Measurements from ENCODE around the gene CDO1.

The CDO1 gene

GRCh38 chr5:115778417-115778816 lies 38.0 kb downstream of the CDO1 start:
- no peak for DNase-seq

DNA sequence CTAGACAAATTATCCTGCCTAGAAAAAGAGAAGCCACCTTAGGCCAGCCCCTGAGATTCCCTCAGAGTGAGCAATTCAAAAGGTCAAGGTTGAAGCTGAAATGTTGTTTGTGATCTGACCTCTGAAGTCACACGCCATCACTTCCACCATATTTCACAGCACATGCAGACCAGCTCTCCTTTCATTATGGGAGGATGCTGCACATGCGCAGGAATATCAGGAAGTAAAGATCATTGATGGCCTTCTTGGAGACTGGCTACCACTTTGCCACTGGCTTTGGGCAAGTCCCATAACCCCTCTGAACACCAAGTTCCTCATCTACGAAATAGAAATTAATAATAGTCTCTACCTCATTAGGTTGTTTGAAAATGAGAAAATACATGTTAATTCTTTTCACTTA lies 39.5 kb downstream of the CDO1 start:
- DNase-seq = no peak

DNA sequence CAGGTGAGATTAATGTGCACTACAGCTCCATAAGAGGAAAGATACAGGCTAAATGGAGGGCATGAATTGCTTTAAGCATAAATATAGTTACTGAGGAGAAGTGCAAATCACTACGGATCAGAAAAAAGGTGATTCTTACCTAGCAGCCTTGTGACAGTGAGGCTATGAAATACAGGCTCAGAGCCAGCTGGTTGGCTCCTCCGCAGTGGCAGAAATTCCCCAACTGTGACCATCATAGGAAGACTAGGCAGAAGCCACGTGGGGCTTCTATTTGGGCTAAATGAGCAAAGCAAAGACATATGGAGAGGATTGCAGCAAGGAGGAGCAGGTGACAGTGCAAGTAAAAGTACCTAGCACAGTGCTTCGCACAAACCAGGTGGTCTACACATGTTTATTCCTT lies 40.5 kb downstream of the CDO1 start:
- DNase-seq = no peak

DNA sequence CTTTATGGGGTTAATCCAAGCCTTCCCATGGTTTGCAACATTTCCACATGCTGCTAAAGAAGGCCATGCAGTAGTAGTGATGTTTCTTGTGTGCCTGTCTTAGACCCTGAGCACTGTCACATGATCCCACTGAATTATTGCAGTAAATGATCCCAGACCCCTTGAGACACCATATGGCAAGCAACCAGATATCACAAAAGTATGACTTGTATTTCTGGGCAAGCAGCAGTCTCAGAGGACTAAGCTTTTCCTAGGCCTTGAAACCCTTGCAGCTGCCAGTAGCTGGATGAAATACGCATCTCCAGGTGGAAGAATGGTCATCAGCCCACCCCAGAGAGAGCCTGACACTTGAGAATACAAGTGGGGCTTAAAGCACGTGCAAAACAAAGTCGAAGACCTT lies 41.8 kb downstream of the CDO1 start:
- DNase-seq = no peak

- DNase-seq = no peak
These were observed 43.6 kb downstream of the CDO1 start for GRCh38 chr5:115772731-115773475.

DNA sequence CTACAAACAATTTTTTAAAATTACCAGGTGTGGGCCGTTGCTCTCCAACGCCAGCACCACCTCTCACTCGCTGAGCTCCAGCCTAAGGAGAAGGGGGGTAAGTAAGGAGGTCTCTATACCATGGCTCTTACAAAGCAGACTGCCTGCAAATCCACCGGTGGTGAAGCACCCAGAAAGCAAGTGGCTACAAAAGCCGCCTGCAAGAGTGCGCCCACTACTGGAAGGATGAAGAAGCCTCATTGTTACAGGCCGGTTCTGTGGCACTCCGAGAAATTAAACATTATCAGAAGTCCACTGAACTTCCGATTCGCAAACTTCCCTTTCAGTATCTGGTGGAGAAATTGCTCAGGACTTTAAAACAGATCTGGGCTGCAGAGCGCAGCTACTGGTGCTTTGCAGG lies 46.0 kb downstream of the CDO1 start:
- no peak for DNase-seq

- no peak for DNase-seq
These were observed 49.0 kb downstream of the CDO1 start for GRCh38 chr5:115767424-115767823.

DNA sequence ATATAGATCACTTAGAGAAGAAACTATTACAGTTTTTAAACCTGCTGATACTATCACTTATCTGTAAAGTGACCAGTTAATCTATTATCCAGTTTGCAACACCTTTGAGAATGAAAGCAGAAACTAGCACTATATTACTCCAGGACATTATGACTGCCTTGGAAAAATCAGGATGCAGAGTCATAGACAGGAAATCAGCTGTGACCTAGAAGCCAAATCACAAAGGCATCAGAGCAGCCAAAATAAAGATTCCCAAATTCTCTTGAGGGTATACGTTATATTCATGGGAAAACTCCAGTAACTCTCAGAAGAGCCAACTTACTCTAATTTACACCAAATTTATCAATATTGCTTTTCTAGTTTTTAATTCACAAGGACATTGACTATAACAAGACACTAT lies 49.9 kb downstream of the CDO1 start:
- DNase-seq = no peak

DNA sequence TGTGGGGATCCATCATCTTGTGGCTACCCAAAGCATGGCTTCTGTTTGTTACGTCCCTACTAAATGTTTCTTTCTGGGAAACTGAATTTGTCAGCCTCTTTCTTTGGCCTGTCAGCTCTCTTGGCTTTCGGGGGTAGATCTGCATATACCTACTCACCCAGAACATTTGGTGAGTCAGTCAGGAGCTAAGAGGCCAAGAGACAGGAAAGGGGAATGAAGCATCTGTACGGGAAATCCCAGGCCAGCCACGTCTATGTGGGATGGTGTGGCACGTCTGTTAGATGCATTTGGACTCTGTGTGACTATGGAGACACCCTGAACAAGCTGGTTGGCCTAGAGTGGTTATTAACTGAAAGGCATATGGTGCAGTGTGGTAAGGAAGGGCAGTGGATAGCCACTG lies 58.1 kb downstream of the CDO1 start:
- DNase-seq = no peak

GRCh38 chr5:115755675-115756074 lies 60.8 kb downstream of the CDO1 start:
- DNase-seq = no peak

Measured in activated naive CD4-positive, alpha-beta T cell (primary cell).